Liver (tissue), 9 donors: ENCODE results near the gene CREB5. TPM values are rescaled to one million over a fixed set of nuclear protein-coding genes. Genes with fewer than 3 reads are reported as not detected.

Experiments
- DNase-seq: peaks from one replicate; pipeline ENCODE4 v3.0.0-alpha.2; 2017; ENCODE audit warnings: low spot score
- H3K27ac ChIP-seq, 2 donors: one replicate each; pipeline ENCODE4 v1.7.0; 2013; ENCODE audit warnings: inconsistent platforms in 2 of 2, low read length in 2 of 2, control low read depth in 1 of 2, low read depth in 1 of 2, mild to moderate bottlenecking in 1 of 2
- H3K27me3 ChIP-seq, 4 donors: one replicate each; pipeline versions ENCODE4 v1.6.1 to v1.7.0; 2013; ENCODE audit warnings: low read length in 3 of 4, inconsistent platforms in 1 of 4, mild to moderate bottlenecking in 1 of 4, moderate library complexity in 1 of 4; ENCODE audit not compliant: control insufficient read depth in 4 of 4, insufficient read depth in 4 of 4
- H3K36me3 ChIP-seq, 4 donors: one replicate each; pipeline versions ENCODE4 v1.6.1 to v1.7.0; 2013; ENCODE audit warnings: low read length in 3 of 4, mild to moderate bottlenecking in 3 of 4, low read depth in 1 of 4, moderate library complexity in 1 of 4; ENCODE audit not compliant: control insufficient read depth in 4 of 4, insufficient read depth in 3 of 4
- H3K4me1 ChIP-seq, 4 donors: one replicate each; pipeline versions ENCODE4 v1.6.1 to v1.7.0; 2013; ENCODE audit warnings: low read length in 3 of 4, mild to moderate bottlenecking in 3 of 4, moderate library complexity in 1 of 4; ENCODE audit not compliant: control insufficient read depth in 4 of 4, insufficient read depth in 4 of 4
- H3K4me3 ChIP-seq, 3 donors: one replicate each; pipeline versions ENCODE4 v1.6.1 to v1.7.0; 2013; ENCODE audit warnings: low read length in 3 of 3, control low read depth in 1 of 3, low read depth in 1 of 3, mild to moderate bottlenecking in 1 of 3
- H3K9ac ChIP-seq, 2 donors: one replicate each; pipeline ENCODE4 v1.7.0; 2013; ENCODE audit warnings: low read length in 2 of 2, mild to moderate bottlenecking in 2 of 2, moderate library complexity in 2 of 2, control low read depth in 1 of 2, low read depth in 1 of 2
- H3K9me3 ChIP-seq, 4 donors: one replicate each; pipeline versions ENCODE4 v1.6.1 to v1.7.0; 2013; ENCODE audit warnings: low read length in 3 of 4; ENCODE audit not compliant: control insufficient read depth in 4 of 4
- ATF3 ChIP-seq: IDR thresholded peaks from 2 replicates; pipeline ENCODE4 v1.6.1; 2016; ENCODE audit warnings: antibody characterized with exemption
- EGR1 ChIP-seq, 2 donors: IDR thresholded peaks; 2 replicates each; pipeline ENCODE4 v1.6.1; 2016 to 2018; ENCODE audit warnings: antibody characterized with exemption in 2 of 2, low read depth in 2 of 2
- FOXA1 ChIP-seq: IDR thresholded peaks from 2 replicates; pipeline ENCODE4 v1.6.1; 2016; ENCODE audit warnings: antibody characterized with exemption
- HNF4G ChIP-seq: IDR thresholded peaks from 2 replicates; pipeline ENCODE4 v1.6.1; 2016; ENCODE audit warnings: antibody characterized with exemption
- NR2F2 ChIP-seq: IDR thresholded peaks from 2 replicates; pipeline ENCODE4 v1.6.1; 2016; ENCODE audit warnings: antibody characterized with exemption
- RAD21 ChIP-seq, 2 donors: IDR thresholded peaks; 2 replicates each; pipeline ENCODE4 v1.6.1; 2016; ENCODE audit warnings: antibody characterized with exemption in 2 of 2, mild to moderate bottlenecking in 2 of 2
- REST ChIP-seq: IDR thresholded peaks from 2 replicates; pipeline ENCODE4 v1.6.1; 2016; ENCODE audit warnings: antibody characterized with exemption, mild to moderate bottlenecking
- RXRA ChIP-seq, 2 donors: IDR thresholded peaks; 2 replicates each; pipeline ENCODE4 v1.6.1; 2017 to 2018; ENCODE audit warnings: antibody characterized with exemption in 2 of 2, mild to moderate bottlenecking in 1 of 2
- TAF1 ChIP-seq: conservative IDR thresholded peaks from 2 replicates; pipeline ENCODE4 v1.6.1; 2016; ENCODE audit warnings: antibody characterized with exemption, mild to moderate bottlenecking
- YY1 ChIP-seq: IDR thresholded peaks from 2 replicates; pipeline ENCODE4 v1.6.1; 2016; ENCODE audit warnings: antibody characterized with exemption, mild to moderate bottlenecking
- WGBS: extraction: QIAGEN DNeasy Blood & Tissue Kit; methylation state at CpG from one replicate; pipeline ENCODE4 v1.1.7; 2013; 5-methylcytosine and 5-hydroxymethylcytosine counted together
- polyA plus RNA-seq, 2 donors: library from polyadenylated mRNA; stranded (reverse) in 1 of 2; unstranded in 1 of 2; fragments of 200-250 nt in 1 of 2; fragments of >200 nt in 1 of 2; fragmentation: Nextera tagmentation in 1 of 2; extraction: Ambion mirVana in 1 of 2; gene quantifications; one replicate each; pipeline versions ENCODE4 v1.2.1 to v1.2.3, GENCODE V29; 2013 to 2015
- total RNA-seq, 2 donors: library from RNA; depleted of rRNA; stranded (reverse); fragments of >200 nt; gene quantifications; one replicate each; pipeline ENCODE4 v1.2.3, GENCODE V29; 2014
- TF ChIP-seq, protein P1 (sequence below): fragments of 150-350 bp; IDR thresholded peaks from 2 replicates; pipeline ENCODE4 v1.5.1; 2017; ENCODE audit warnings: improper control_type of control experiment, low read depth, low read length; ENCODE audit not compliant: missing input control
- TF ChIP-seq, protein P2 (sequence below): IDR thresholded peaks from 2 replicates; pipeline ENCODE4 v1.6.1; 2016; ENCODE audit warnings: antibody characterized with exemption
- donor health status: healthy.
- donor health status: healthy.
- donor health status: healthy.
- donor health status: healthy.
- donor health status: healthy.

The CREB5 gene
- total and polyA plus RNA-seq, 4 donors = 0.25 to 0.92 (median 0.67) TPM

DNA sequence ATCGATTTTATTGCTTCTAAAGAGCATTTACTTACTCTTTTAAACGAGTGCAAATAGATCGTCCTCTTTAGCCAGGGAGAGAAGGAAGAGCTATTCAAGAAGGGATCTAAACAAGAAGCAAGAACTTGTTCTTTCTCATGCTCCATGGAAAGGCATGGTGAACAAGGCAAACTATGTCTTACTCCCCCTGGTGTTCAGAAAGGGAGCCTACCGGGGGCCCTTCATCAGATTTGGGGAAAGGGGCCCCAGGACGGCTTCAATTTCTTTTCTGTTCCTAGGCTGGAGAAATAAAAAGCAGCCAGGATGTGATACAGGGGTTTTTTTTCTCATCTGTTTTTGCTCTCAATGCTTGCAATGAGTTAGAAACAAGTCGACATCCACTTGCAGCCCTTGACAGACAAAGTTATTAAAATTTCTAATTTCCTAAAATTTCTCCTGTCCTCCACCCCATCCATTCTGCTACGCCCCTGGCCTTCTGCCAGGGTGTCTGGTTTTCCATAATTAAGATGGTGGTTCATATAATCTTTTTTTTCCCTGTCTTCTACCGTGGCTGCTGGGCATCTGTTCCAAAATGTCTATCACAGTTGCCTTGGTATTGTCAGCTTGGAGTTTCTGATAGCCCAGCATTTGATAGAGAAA is 214.4 kb downstream of the CREB5 start:
- DNase-seq = no peak
- TF ChIP-seq, protein P1, sequence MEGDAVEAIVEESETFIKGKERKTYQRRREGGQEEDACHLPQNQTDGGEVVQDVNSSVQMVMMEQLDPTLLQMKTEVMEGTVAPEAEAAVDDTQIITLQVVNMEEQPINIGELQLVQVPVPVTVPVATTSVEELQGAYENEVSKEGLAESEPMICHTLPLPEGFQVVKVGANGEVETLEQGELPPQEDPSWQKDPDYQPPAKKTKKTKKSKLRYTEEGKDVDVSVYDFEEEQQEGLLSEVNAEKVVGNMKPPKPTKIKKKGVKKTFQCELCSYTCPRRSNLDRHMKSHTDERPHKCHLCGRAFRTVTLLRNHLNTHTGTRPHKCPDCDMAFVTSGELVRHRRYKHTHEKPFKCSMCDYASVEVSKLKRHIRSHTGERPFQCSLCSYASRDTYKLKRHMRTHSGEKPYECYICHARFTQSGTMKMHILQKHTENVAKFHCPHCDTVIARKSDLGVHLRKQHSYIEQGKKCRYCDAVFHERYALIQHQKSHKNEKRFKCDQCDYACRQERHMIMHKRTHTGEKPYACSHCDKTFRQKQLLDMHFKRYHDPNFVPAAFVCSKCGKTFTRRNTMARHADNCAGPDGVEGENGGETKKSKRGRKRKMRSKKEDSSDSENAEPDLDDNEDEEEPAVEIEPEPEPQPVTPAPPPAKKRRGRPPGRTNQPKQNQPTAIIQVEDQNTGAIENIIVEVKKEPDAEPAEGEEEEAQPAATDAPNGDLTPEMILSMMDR = peak; percentile 57
- TF ChIP-seq RAD21 (IDR thresholded peaks at IDR 0.05) = peak; percentile 72 to 79
- no peak for TF ChIP-seq REST
- H3K4me1 ChIP-seq = no peaks in the 10 kb centered on the region
- no peaks in the 10 kb centered on the region for H3K9me3 ChIP-seq
- H3K36me3 ChIP-seq = no peaks in the 10 kb centered on the region
- no peaks in the 10 kb centered on the region for H3K27me3 ChIP-seq
- WGBS = 30% methylated on average over 8 of the region's 8 CpGs
- no peak overlapping the region for H3K27ac ChIP-seq
- H3K9ac ChIP-seq = no peak overlapping the region
- H3K4me3 ChIP-seq = no peak overlapping the region

DNA sequence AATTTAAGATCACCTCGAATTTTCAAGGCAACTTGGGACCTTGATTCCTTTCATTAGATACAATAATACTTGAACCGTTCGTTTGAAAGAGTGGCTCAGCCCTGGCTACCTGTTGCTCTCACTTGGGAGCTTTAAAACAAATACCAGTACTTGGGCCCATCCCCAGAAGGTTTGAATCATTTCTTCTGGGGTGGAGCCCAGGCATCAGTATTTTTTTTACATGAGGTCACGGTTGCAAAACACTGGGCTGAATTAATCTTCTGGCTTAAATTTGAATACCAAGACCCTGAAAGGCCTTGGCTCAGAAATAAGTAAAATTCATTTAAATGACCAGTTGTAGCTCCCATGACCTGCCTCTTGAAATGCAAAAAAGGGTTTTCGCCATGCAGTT is 214.9 kb downstream of the CREB5 start:
- no peak overlapping the region for H3K9ac ChIP-seq
- 78% methylated on average over 5 of the region's 5 CpGs for WGBS
- no peak for TF ChIP-seq HNF4G
- TF ChIP-seq ATF3 = no peak
- TF ChIP-seq, protein P1 = no peak
- no peak for TF ChIP-seq EGR1 (IDR thresholded peaks at IDR 0.05; ENCODE audit: low read depth in 2 of 2)
- TF ChIP-seq YY1 = no peak
- TF ChIP-seq RXRA (IDR thresholded peaks at IDR 0.05) = no peak
- no peak for TF ChIP-seq TAF1
- TF ChIP-seq, protein P2, sequence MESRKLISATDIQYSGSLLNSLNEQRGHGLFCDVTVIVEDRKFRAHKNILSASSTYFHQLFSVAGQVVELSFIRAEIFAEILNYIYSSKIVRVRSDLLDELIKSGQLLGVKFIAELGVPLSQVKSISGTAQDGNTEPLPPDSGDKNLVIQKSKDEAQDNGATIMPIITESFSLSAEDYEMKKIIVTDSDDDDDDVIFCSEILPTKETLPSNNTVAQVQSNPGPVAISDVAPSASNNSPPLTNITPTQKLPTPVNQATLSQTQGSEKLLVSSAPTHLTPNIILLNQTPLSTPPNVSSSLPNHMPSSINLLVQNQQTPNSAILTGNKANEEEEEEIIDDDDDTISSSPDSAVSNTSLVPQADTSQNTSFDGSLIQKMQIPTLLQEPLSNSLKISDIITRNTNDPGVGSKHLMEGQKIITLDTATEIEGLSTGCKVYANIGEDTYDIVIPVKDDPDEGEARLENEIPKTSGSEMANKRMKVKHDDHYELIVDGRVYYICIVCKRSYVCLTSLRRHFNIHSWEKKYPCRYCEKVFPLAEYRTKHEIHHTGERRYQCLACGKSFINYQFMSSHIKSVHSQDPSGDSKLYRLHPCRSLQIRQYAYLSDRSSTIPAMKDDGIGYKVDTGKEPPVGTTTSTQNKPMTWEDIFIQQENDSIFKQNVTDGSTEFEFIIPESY = no peak
- TF ChIP-seq FOXA1 = no peak
- no peak for TF ChIP-seq NR2F2
- TF ChIP-seq RAD21 (IDR thresholded peaks at IDR 0.05) = no peak
- H3K27ac ChIP-seq = no peak overlapping the region
- H3K9me3 ChIP-seq = no peaks in the 10 kb centered on the region
- H3K36me3 ChIP-seq = no peaks in the 10 kb centered on the region
- peaks cover 0 to under 1% (median 0%) of the 10 kb centered on the region in 4 donors for H3K27me3 ChIP-seq
- no peak overlapping the region for H3K4me3 ChIP-seq
- DNase-seq = no peak
- no peaks in the 10 kb centered on the region for H3K4me1 ChIP-seq
